Chondrocyte (in vitro differentiated cells): ENCODE measurements around the gene ZNF441. TPM values are rescaled to one million over a fixed set of nuclear protein-coding genes. Genes with fewer than 3 reads are reported as not detected.
"Not testable (repeated sequence)": the region's sequence is repeated elsewhere in the genome, so short reads cannot be mapped to it uniquely, and the experiment has no call there.

Source experiments
- DNase-seq: peaks from one replicate; pipeline ENCODE4 v3.0.0; 2021; ENCODE audit warnings: mixed read lengths, low spot score
- H3K27ac Mint-ChIP-seq: one replicate; pipeline ENCODE4 v1.8.0; 2021; ENCODE audit warnings: mild to moderate bottlenecking, moderate library complexity, mixed read lengths; ENCODE audit not compliant: unreplicated experiment
- H3K27me3 Mint-ChIP-seq: 2 replicates; pipeline ENCODE4 v1.8.0; 2021; ENCODE audit warnings: low read depth, mixed read lengths
- H3K36me3 Mint-ChIP-seq: 2 replicates; pipeline ENCODE4 v1.8.0; 2021; ENCODE audit warnings: low read depth, mixed read lengths
- H3K4me1 Mint-ChIP-seq: 2 replicates; pipeline ENCODE4 v1.8.0; 2021; ENCODE audit warnings: low read depth, mild to moderate bottlenecking, mixed read lengths
- H3K4me3 Mint-ChIP-seq: one replicate; pipeline ENCODE4 v1.8.0; 2021; ENCODE audit warnings: mild to moderate bottlenecking, moderate library complexity, mixed read lengths; ENCODE audit not compliant: unreplicated experiment
- H3K9me3 Mint-ChIP-seq: 2 replicates; pipeline ENCODE4 v1.8.0; 2021; ENCODE audit warnings: low read depth, mixed read lengths
- total RNA-seq: library from RNA; stranded (reverse); gene quantifications from 3 replicates; pipeline ENCODE4 v1.2.1, GENCODE V29; 2021
- TF ChIP-seq, protein P1 (sequence below): fragments of 200-600 bp; sonication (generic); IDR thresholded peaks from 2 replicates; pipeline ENCODE4 v1.5.0; 2021; ENCODE audit warnings: antibody characterized with exemption, mild to moderate bottlenecking, moderate library complexity

ZNF441 gene
- total RNA-seq, 1 donor from 2014 or later: 5.6 TPM

DNA sequence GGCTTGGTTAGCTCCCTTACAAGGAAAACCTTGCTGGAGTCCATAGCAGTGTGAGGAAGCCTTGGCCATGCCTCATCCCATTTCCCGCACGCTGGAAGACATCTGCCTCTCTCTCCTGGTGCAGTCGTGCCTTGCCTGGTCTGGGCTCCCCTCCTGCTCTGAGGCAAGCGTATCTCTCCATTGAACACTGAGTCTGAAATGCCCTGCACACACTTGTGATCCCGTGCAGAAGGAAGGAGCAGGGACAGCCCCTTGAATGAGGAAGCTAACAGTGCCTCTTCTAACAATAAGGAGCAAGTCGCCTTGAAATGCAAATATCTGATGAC, 46.9 kb downstream of the ZNF441 start:
- peak overlapping the region; percentile 93 for H3K4me3 Mint-ChIP-seq
- H3K27ac Mint-ChIP-seq: peak overlapping the region; percentile 97
- H3K4me1 Mint-ChIP-seq: peaks cover 23% of the 10 kb centered on the region
- H3K27me3 Mint-ChIP-seq: no peaks in the 10 kb centered on the region
- no peak for DNase-seq
- peaks cover 16% of the 10 kb centered on the region for H3K36me3 Mint-ChIP-seq
- H3K9me3 Mint-ChIP-seq: peaks cover 7% of the 10 kb centered on the region
- TF ChIP-seq, protein P1, sequence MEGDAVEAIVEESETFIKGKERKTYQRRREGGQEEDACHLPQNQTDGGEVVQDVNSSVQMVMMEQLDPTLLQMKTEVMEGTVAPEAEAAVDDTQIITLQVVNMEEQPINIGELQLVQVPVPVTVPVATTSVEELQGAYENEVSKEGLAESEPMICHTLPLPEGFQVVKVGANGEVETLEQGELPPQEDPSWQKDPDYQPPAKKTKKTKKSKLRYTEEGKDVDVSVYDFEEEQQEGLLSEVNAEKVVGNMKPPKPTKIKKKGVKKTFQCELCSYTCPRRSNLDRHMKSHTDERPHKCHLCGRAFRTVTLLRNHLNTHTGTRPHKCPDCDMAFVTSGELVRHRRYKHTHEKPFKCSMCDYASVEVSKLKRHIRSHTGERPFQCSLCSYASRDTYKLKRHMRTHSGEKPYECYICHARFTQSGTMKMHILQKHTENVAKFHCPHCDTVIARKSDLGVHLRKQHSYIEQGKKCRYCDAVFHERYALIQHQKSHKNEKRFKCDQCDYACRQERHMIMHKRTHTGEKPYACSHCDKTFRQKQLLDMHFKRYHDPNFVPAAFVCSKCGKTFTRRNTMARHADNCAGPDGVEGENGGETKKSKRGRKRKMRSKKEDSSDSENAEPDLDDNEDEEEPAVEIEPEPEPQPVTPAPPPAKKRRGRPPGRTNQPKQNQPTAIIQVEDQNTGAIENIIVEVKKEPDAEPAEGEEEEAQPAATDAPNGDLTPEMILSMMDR: no peak

DNA sequence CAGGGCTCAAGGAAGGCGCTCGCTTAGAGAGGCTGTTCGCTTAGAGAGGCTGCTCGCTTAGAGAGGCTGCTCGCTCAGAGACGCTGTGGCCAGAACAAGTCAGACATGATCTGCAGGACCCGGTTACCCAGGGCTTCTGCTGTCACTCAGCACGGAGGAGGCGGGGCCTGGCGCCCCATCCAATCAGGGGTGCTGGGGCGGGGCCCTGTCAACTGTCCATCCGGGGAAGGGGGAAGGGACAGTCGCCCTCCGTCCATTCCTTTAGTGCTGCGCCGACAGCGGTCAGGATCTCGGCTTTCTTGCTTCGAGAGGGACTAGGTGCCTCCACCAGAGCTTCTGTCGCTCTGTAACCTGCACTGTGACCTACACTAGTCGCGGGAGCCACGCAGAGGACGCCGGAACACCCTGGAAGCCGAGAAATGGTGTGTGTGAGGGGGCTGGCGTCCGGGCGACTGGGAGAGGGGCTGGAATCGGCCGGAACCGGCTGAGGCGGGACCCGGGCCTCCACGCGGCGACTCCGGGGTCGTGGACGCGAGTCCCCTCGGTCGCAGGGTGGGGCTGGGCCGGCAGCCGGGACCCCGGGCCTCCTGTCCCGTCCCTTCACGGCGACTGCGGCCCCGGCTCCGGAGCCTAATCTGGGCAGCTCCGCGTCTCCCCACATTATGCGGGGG, 47.4 kb downstream of the ZNF441 start, which contains the start of gene ZNF440:
Gene ZNF440, plus strand, starts transcription at position 245 of the 671 bp plus-strand sequence. Its CDS starts 175 bp downstream, at position 420.
- peak; percentile 98 for DNase-seq
- TF ChIP-seq, protein P1: no peak
- Mint-ChIP-seq H3K27ac (peak within 1 kb of the TSS; percentile 97), H3K4me3 (peak within 1 kb of the TSS; percentile 93), H3K27me3 (no peaks in the 10 kb centered on the region), H3K4me1 (peaks cover 23% of the 10 kb centered on the region), H3K36me3 (peaks cover 13% of the 10 kb centered on the region), H3K9me3 (peaks cover 3% of the 10 kb centered on the region)

DNA sequence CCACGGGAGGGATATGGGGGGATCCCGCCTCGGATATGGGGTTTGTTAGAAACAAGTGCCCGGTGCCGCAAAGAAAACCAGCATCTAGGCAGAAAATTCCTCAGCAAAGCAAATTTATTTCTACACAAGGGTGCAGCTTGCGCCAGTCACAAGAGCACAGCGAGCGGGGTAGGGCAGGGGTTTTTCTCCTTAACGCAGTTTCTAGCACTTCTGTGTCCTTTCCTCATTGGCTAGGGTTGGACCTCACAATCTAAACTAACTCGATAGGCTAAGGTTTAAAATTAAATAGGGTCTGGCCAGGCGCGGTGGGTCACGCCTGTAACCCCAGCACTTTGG, 47.9 kb downstream of the ZNF441 start:
- Mint-ChIP-seq H3K36me3 (peaks cover 11% of the 10 kb centered on the region), H3K4me3 (peak overlapping the region; percentile 93), H3K27me3 (no peaks in the 10 kb centered on the region), H3K27ac (peak overlapping the region; percentile 90), H3K4me1 (peaks cover 23% of the 10 kb centered on the region), H3K9me3 (peaks cover 3% of the 10 kb centered on the region)
- TF ChIP-seq, protein P1: no peak
- DNase-seq: no peak

DNA sequence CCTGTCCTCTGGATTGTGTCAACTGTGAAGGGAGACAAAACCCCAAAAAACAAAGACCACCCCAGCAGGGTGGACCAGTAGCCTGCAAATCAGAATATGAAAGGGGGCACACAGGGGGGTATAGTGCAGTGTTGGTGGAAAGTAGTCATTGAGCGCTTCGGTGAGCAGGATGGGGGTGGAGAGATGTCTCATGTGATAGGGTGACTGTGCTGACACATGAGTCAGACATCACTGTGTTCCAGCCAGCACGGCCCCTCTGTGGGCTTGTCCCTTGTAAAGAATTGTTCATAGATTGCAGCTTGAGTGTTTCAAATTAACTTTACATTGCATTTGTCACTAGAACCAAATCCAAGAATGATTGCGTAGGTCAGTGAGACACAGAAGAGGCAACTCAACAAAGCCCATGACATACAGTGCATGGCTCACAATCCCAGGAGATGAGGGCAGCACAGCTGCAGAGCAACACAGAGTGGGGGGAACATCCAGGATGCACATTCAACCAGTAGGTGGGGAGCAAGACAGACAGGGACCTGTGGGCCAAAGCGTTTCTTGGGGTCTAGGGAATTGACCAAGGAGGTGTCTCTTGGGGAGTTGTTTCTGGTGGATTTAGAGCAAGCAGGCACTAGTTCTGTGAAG, 54.8 kb downstream of the ZNF441 start:
- H3K9me3 Mint-ChIP-seq: peaks cover 15% of the 10 kb centered on the region

DNA sequence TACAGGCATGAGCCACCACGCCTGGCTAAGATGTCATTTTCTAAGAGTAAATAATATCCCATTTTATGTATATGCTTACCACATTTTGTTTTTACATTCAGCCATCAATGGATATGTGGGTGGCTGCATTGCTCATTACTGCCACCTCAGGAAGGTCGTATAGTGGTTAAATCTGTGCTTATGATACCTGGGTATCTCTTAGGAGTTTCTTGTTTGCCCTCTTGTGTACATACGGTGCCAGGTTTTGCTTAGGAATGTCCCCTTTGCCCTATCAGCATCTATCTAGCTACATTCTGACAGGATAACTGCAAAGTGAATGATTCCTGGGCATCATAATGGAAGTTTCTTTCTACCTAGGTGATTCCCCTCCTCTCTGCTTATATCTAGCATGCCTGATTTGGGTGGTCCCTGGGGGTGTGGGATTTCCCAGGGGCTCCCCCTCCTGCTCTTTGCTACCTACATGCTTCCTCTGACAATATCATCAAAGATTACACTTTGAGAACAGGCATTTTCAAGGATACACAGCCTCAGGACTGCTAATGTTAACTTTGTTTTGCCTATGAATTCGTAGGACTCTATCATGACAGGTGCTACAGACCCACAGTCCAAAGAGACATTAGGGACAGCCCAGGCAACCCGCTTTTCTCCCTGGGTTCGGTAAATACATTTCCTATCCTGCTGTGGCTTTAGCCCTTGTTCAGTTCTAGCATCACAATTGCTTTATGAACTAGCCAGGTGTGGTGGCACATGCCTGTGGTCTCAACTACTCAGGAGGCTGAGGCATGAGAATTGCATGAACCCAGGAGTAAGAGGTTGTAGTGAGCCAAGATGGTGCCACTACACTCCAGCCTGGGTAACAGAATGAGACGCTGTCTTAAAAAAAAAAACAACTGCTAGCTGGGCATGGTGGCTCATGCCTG, 62.4 kb downstream of the ZNF441 start:
- peaks cover 53% of the 10 kb centered on the region for H3K9me3 Mint-ChIP-seq
- peaks cover 69% of the 10 kb centered on the region for H3K36me3 Mint-ChIP-seq
- H3K27me3 Mint-ChIP-seq, DNase-seq, H3K27ac Mint-ChIP-seq, H3K4me3 Mint-ChIP-seq, H3K4me1 Mint-ChIP-seq: not testable (repeated sequence)

More for the DNA sequence above, 54.8 kb downstream of the ZNF441 start:
- TF ChIP-seq, protein P1: no peak
- Mint-ChIP-seq H3K27me3 (no peaks in the 10 kb centered on the region), H3K4me1 (peaks cover 12% of the 10 kb centered on the region), H3K36me3 (peaks cover 26% of the 10 kb centered on the region), H3K4me3 (no peak overlapping the region), H3K27ac (peak overlapping the region; percentile 63)
- DNase-seq: no peak
